ENCODE measurements around the gene ZNF579. TPM values are rescaled to one million over a fixed set of nuclear protein-coding genes. Genes with fewer than 3 reads are reported as not detected.

ZNF579 gene
- polyA plus RNA-seq, 1 donor (not counting 4 experiments of a cell fraction or from before 2014, with no cell fraction given), result 1.5 TPM

GRCh38 chr19:55605207-55605636, 24.6 kb upstream of the ZNF579 start:
- Histone ChIP-seq H3K9me3 (ENCODE audit: control insufficient read depth, low read depth, low read length) (no peaks in the 10 kb centered on the region), H3K9ac (ENCODE audit: control insufficient read depth, extremely low read depth, insufficient read depth, low read length) (peak overlapping the region; percentile 47), H4K20me1 (ENCODE audit: control insufficient read depth, extremely low read depth, insufficient read depth, low read length) (no peaks in the 10 kb centered on the region), H2AFZ (ENCODE audit: control insufficient read depth, low read length) (peak overlapping the region; percentile 63), H3K4me3 (ENCODE audit: control insufficient read depth in 2 of 3, extremely low read depth in 1 of 3, insufficient read depth in 2 of 3, low read depth in 1 of 3, low read length in 3 of 3) (peak overlapping the region; percentile 61 to 72 (median 65)), H3K36me3 (ENCODE audit: control insufficient read depth in 2 of 2, extremely low read depth in 1 of 2, insufficient read depth in 2 of 2, low read length in 2 of 2) (peaks cover 7 to 11% of the 10 kb centered on the region in 2 experiments), H3K79me2 (ENCODE audit: control insufficient read depth, insufficient read depth, low read length) (peaks cover 38% of the 10 kb centered on the region), H3K9me1 (ENCODE audit: control insufficient read depth, extremely low read depth, insufficient read depth, low read length) (no peaks in the 10 kb centered on the region), H3K4me1 (ENCODE audit: control insufficient read depth, extremely low read depth, insufficient read depth, low read length) (peaks cover 23% of the 10 kb centered on the region), H3K27ac (ENCODE audit: control insufficient read depth, insufficient read depth, low read length) (peak overlapping the region; percentile 67), H3K27me3 (ENCODE audit: control insufficient read depth, extremely low read depth, insufficient read depth, low read length) (no peaks in the 10 kb centered on the region), H3K4me2 (ENCODE audit: control insufficient read depth, extremely low read depth, insufficient read depth, low read depth, low read length) (peak overlapping the region; percentile 95)
- dilution Hi-C loops (cut with MboI; ENCODE audit: extremely low pct_ligation_motif_present, low sequenced_read_pairs), result no loop called here
- FAIRE-seq (no peak), DNase-seq (ENCODE audit: low read depth, low spot score) (peak; percentile 89)
- TF ChIP-seq EZH2 (IDR thresholded peaks at IDR 0.05; ENCODE audit: low read length) (no peak), CTCF (optimal IDR thresholded peaks at IDR 0.05 in 1 of 3, IDR thresholded peaks at IDR 0.05 in 1 of 3, conservative IDR thresholded peaks at IDR 0.05 in 1 of 3; ENCODE audit: extremely low read depth in 1 of 3, insufficient read depth in 2 of 3, low read length in 3 of 3) (no peak)

DNA sequence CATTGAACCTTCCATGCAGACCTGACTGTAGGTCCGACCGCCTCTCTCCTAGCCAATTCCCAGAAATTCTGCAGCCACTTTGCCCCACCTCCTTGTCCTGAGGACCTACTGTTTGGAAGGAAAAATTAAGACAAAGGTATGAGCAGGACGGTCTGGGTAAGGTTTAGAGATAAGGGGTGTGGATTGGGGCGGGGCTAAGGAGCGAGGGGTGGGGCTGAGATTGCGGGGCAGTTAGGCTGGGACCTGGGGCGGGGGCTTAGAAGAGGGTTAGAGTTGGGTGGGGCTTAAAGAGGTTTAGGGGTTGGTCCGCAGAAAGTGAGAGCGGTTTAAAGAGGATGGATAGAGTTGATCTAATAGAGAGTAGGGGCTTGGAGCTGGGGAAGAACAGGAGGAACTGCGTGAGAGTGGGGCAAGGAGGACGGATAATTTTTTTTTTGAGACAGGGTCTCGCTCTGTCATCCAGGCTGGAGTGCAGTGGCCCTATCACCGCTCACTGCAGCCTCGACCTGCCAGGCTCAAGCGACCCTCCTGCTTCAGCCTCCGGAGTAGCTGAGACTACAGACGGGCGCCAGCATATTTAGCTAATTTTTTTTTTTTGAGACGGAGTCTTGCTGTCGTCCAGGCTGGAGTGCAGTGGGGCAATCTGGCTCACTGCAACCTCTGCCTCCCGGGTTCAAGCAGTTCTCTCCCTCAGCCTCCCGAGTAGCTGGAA, 23.1 kb upstream of the ZNF579 start:
- no peaks in the 10 kb centered on the region for H3K27me3 ChIP-seq (ENCODE audit: control insufficient read depth, extremely low read depth, insufficient read depth, low read length)
- H3K9ac ChIP-seq (ENCODE audit: control insufficient read depth, extremely low read depth, insufficient read depth, low read length), result no peak overlapping the region
- no peaks in the 10 kb centered on the region for H3K9me3 ChIP-seq (ENCODE audit: control insufficient read depth, low read depth, low read length)
- H3K4me2 ChIP-seq (ENCODE audit: control insufficient read depth, extremely low read depth, insufficient read depth, low read depth, low read length), result no peak overlapping the region
- no peak for DNase-seq (ENCODE audit: low read depth, low spot score)
- H3K27ac ChIP-seq (ENCODE audit: control insufficient read depth, insufficient read depth, low read length), result no peak overlapping the region
- H3K4me1 ChIP-seq (ENCODE audit: control insufficient read depth, extremely low read depth, insufficient read depth, low read length), result peaks cover 23% of the 10 kb centered on the region
- H3K4me3 ChIP-seq (ENCODE audit: control insufficient read depth in 2 of 3, extremely low read depth in 1 of 3, insufficient read depth in 2 of 3, low read depth in 1 of 3, low read length in 3 of 3), result no peak overlapping the region
- dilution Hi-C loops (cut with MboI; ENCODE audit: extremely low pct_ligation_motif_present, low sequenced_read_pairs), result no loop called here
- peaks cover 25% of the 10 kb centered on the region for H3K79me2 ChIP-seq (ENCODE audit: control insufficient read depth, insufficient read depth, low read length)
- FAIRE-seq, result no peak
- TF ChIP-seq CTCF (optimal IDR thresholded peaks at IDR 0.05 in 1 of 3, IDR thresholded peaks at IDR 0.05 in 1 of 3, conservative IDR thresholded peaks at IDR 0.05 in 1 of 3; ENCODE audit: extremely low read depth in 1 of 3, insufficient read depth in 2 of 3, low read length in 3 of 3) (no peak), EZH2 (IDR thresholded peaks at IDR 0.05; ENCODE audit: low read length) (no peak)
- peaks cover 7% of the 10 kb centered on the region in 2 experiments for H3K36me3 ChIP-seq (ENCODE audit: control insufficient read depth in 2 of 2, extremely low read depth in 1 of 2, insufficient read depth in 2 of 2, low read length in 2 of 2)
- no peaks in the 10 kb centered on the region for H4K20me1 ChIP-seq (ENCODE audit: control insufficient read depth, extremely low read depth, insufficient read depth, low read length)
- H2AFZ ChIP-seq (ENCODE audit: control insufficient read depth, low read length), result no peak overlapping the region
- no peaks in the 10 kb centered on the region for H3K9me1 ChIP-seq (ENCODE audit: control insufficient read depth, extremely low read depth, insufficient read depth, low read length)
